Rectal smooth muscle tissue (tissue), 1 donor: ENCODE measurements around the gene HSPG2.
"Not testable (repeated sequence)": the region's sequence is repeated elsewhere in the genome, so short reads cannot be mapped to it uniquely, and the experiment has no call there.

Experiments
- H3K27ac ChIP-seq: one replicate; pipeline ENCODE4 v1.7.0; 2013; ENCODE audit warnings: low read depth, low read length, inconsistent platforms
- H3K27me3 ChIP-seq: one replicate; pipeline ENCODE4 v1.7.0; 2013; ENCODE audit warnings: low read length; ENCODE audit not compliant: control insufficient read depth, insufficient read depth
- H3K36me3 ChIP-seq: one replicate; pipeline ENCODE4 v1.7.0; 2013; ENCODE audit warnings: low read length; ENCODE audit not compliant: control insufficient read depth, insufficient read depth
- H3K4me1 ChIP-seq: one replicate; pipeline ENCODE4 v1.7.0; 2013; ENCODE audit warnings: low read length; ENCODE audit not compliant: control insufficient read depth, insufficient read depth
- H3K4me3 ChIP-seq: one replicate; pipeline ENCODE4 v1.7.0; 2013; ENCODE audit warnings: low read length
- H3K9ac ChIP-seq: one replicate; pipeline ENCODE4 v1.7.0; 2013; ENCODE audit warnings: low read length

HSPG2 gene

DNA sequence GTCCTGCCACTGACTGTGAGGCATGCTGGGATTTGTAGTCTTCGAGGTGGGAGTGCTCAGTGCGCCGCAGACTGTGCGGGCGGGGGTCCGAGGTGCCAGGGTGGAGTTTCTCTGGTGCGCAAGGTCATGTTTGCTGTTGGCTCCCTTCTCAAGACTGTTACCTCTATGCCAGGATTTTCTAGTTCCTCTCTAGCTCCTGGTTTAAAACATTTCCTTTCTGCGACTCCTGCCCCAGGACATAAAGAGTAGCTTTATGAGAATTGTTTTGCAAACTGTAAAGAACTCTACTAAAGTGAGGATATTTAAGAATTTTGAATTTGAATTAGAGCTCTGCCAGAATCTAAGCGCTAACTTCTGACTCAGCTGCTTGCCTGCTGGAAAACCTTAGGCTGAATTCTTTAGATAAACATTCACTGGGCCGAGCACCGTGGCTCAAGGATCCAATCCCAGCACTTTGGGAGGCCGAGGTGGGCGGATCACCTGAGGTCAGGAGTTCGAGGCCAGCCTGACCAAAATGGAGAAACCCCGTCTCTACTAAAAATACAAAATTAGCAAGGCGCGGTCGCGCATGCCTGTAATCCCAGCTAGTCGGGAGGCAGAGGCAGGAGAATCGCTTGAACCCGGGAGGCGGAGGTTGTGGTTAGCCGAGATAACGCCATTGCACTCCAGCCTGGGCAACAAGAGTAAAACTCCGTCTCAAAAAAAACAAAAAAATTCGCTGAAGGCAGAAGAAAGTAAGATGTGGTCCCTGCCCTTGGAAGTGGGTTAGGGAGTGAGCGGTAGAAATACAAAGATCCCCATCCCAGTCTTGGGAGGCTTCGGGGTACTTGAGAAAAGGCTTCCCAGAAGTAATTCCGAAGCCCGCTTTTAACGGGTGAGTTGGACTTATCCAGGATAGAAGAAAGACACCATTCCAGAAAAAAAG, 153.2 kb downstream of the HSPG2 start:
- peaks cover 6% of the 10 kb centered on the region for H3K4me1 ChIP-seq
- peak overlapping the region; percentile 100 for H3K27ac ChIP-seq
- H3K27me3 ChIP-seq = no peaks in the 10 kb centered on the region
- no peaks in the 10 kb centered on the region for H3K36me3 ChIP-seq
- peak overlapping the region; percentile 100 for H3K9ac ChIP-seq
- peak overlapping the region; percentile 100 for H3K4me3 ChIP-seq

DNA sequence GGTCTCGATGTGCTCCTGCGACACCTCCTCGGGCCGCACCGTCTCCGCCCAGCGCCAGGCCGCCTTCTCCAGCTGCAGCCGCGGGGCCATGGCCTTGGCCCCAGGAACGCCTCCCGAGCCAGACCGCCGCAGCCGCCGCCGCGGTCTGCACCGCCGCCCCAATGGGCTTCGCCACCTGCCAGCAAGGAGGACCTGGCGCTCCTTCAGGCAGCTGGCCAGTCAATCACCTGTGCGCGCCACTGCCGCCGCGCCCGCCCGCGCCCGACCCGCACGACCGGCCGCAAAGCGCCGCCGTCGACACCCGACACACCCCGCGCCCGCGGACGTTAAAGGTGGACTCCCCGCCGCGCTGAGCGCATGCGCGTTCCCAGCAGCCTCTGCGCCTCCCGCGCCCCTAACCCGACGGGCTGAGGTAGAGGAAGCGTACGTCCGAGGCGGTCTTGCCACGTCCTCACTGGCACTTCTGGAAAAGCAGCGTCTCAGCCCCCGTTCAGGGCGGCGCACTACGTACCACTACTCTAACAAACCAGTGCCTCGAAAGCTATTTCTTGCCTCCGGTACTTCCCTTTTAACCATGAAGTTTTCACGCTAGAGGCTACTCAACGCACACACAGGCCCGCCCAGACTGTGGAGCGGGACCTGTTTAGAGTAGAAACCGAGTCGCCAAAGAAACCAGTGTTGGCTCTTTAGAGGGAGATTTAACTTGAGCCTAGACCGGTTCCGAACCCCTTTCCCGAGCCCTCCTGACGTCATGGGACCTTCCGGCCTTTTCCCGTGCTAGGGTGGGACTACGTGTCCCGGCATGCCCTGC, 154.0 kb downstream of the HSPG2 start, which contains the start of gene USP48:
USP48 (minus strand) TSS at position 282 of the 811 bp plus-strand sequence; CDS start at position 90, 192 bp downstream.
- no peaks in the 10 kb centered on the region for H3K27me3 ChIP-seq
- no peaks in the 10 kb centered on the region for H3K36me3 ChIP-seq
- peaks cover 6% of the 10 kb centered on the region for H3K4me1 ChIP-seq
- peak within 1 kb of the TSS; percentile 100 for H3K4me3 ChIP-seq
- peak within 1 kb of the TSS; percentile 100 for H3K9ac ChIP-seq
- H3K27ac ChIP-seq = peak within 1 kb of the TSS; percentile 100

DNA sequence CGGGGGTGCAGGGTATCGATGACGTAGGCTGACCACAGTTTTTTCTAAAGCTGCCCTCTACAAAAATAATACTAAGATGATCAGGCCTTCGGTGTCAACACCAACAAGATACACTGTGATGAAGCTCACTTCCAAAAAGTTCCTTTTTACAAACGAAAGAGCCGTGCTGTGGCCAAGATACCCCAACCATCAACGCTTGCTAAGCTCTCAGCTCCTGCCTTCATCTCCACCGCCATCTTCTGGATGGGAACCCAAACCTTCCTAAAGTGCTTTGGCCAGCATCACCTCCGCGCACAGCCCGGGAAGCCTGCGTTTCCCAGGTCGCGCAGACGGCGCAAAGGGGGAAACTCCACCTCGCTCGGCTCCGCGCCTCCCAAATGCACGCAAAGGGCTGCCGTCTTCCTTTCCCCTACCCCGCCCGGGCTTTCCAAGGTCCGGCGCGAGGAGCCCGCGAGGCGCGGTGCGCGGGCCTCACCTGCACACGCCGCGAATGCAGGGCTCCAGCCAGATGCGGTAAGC, 154.7 kb downstream of the HSPG2 start:
- Histone ChIP-seq H3K9ac (peak overlapping the region; percentile 80), H3K4me1 (peaks cover 6% of the 10 kb centered on the region), H3K36me3 (no peaks in the 10 kb centered on the region), H3K4me3 (peak overlapping the region; percentile 100), H3K27ac (peak overlapping the region; percentile 100), H3K27me3 (no peaks in the 10 kb centered on the region)

DNA sequence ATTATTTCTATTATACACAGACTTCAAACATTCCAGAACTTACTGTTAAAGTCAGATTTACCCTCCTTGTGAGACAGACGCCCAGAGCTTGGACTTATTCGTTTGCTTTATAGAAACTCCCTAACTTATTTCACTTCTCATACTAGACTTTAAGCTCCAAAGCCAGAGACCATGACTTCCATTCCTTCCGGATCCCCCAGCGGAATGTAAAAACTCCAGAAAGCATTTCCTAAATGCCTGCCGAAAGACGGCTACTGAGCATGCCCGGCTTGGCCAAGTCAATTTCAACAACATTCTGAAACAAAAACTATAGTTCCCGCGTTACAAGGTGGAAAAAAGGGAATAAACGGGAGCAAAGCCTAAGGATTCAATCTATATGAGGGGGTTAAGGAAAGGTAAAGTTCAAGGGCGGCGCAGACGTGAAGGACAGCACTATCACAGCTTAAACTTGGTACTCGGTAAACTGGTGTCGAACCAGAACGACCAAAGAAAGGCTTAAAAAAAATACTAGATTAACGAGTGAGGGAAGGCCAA, 155.2 kb downstream of the HSPG2 start:
- H3K4me3 ChIP-seq = peak overlapping the region; percentile 100
- H3K27ac ChIP-seq = peak overlapping the region; percentile 100
- peaks cover 6% of the 10 kb centered on the region for H3K4me1 ChIP-seq
- peak overlapping the region; percentile 25 for H3K9ac ChIP-seq
- no peaks in the 10 kb centered on the region for H3K36me3 ChIP-seq
- H3K27me3 ChIP-seq = no peaks in the 10 kb centered on the region

DNA sequence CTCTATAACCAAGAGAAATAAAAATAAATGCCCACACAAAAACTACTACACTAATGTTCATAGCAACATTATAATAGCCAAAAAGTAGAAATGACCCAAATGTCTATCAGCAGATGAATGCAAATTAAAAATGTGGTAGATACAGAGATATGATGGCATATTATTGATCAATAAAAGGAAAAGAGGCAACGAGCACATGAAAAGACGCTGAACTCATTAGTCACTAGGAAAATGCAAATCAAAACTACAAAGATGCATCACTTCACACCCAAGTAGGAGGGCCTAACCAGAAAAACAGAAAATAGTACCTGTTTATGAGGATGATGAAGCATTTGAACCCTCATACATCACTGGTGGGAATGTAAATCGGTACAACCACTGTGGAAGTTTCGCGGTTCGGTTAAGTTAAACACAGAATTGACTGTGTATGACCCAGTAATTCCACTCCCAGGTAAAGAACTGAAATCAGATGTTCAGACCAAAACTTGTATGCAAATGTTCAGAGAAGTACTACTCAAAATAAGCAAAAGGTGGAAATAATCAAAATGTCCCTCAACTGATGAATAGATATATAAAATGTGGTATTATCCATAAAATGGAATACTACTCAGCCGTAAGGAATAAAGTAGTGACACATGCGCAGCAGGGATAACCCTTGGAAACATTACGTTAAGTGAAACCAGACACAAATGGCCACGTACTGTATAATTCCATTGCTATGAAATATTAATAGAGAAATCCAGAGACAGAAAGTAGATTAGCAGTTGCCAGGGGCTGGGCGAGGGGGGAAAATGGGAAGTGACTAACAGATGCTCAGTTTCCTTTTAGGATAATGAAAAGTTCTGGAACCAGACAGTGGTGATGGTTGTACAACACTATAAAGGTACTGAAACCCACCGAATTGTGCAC, 157.2 kb downstream of the HSPG2 start:
- no peak overlapping the region for H3K4me3 ChIP-seq
- H3K9ac ChIP-seq = no peak overlapping the region
- H3K27me3 ChIP-seq = no peaks in the 10 kb centered on the region
- H3K4me1 ChIP-seq = peaks cover 6% of the 10 kb centered on the region
- H3K27ac ChIP-seq = no peak overlapping the region
- H3K36me3 ChIP-seq = no peaks in the 10 kb centered on the region

DNA sequence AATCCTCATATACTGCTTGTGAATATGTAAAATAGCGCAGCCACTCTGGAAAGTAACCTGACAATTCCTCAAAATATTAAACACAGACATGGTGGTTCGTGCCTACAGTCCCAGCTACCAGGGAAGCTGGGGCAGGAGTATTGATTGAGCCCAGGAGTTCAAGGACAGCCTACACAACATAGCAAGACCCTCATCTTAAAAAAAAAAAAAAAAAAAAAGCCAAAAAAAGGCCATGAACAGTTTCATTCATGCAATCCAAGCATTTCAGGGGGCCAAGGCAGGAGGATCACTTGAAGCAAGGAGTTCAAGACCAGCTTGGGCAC, 158.7 kb downstream of the HSPG2 start:
- H3K9ac ChIP-seq = no peak overlapping the region
- H3K27me3 ChIP-seq = no peaks in the 10 kb centered on the region
- H3K36me3 ChIP-seq = no peaks in the 10 kb centered on the region
- H3K27ac ChIP-seq = no peak overlapping the region
- H3K4me1 ChIP-seq = peaks cover 6% of the 10 kb centered on the region
- no peak overlapping the region for H3K4me3 ChIP-seq

DNA sequence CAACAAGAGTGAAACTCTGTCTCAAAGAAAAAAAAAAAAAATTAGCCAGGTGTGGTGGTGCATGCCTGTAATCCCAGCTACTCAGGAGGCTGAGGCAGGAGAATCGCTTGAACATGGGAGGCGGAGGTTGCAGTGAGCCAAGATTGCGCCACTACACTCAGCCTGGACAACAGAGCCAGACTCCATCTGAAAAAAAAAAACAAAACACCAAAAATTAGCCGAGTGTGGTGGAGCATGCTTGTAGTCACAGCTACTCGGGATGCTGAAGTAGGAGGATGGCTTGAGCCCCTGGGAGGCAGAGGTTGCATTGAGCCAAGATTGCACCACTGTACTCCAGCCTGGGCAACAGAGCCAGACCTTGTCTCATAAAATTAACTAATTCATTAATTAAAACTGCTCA, 160.2 kb downstream of the HSPG2 start:
- not testable (repeated sequence) for H3K9ac ChIP-seq, H3K36me3 ChIP-seq, H3K27me3 ChIP-seq, H3K4me3 ChIP-seq, H3K27ac ChIP-seq, H3K4me1 ChIP-seq

DNA sequence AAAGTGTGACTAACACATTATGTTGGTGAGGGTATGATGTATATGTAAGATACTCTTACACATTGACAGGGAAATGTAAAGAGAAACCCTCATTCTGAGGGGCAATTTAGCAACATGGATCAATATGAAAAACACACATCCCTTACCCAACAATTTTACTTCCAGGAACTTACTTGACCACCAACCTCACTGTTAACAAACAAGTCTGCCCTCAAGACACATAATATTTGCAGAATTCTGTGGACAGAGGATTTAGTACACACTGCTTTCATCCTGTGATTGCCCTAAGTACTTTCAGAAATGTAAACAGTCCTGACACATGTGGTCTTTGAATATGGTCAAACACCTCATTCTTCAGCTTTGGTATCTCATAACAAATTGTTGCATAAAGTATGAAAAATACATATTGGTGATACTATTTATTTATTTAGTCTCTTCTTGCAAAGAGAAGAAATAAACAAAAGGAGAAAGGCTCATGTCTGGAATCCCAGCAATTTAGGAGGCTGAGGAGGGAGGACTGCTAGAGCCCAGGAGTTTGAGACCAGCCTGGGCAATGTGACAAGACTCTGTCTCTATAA, 161.0 kb downstream of the HSPG2 start:
- Histone ChIP-seq H3K27me3 (no peaks in the 10 kb centered on the region), H3K9ac (no peak overlapping the region), H3K27ac (no peak overlapping the region), H3K36me3 (no peaks in the 10 kb centered on the region), H3K4me1 (no peaks in the 10 kb centered on the region), H3K4me3 (no peak overlapping the region)

DNA sequence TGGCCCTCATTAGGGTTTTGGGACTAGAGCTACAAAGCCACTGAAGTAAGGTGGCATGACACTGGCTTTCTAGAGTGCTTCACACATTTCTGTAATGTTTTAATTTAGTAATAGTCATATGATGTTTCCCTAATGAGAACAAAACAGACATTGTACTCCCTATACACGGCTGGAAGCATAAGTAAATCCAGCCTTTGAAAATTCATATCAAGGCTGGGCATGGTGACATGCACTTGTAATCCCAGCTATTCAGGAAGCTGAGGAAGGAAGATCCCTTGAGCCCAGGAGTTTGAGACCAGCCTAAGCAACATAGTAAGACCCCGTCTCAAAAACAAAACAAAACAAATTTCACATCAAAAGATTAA, 161.6 kb downstream of the HSPG2 start:
- Histone ChIP-seq H3K9ac (no peak overlapping the region), H3K27ac (no peak overlapping the region)

DNA sequence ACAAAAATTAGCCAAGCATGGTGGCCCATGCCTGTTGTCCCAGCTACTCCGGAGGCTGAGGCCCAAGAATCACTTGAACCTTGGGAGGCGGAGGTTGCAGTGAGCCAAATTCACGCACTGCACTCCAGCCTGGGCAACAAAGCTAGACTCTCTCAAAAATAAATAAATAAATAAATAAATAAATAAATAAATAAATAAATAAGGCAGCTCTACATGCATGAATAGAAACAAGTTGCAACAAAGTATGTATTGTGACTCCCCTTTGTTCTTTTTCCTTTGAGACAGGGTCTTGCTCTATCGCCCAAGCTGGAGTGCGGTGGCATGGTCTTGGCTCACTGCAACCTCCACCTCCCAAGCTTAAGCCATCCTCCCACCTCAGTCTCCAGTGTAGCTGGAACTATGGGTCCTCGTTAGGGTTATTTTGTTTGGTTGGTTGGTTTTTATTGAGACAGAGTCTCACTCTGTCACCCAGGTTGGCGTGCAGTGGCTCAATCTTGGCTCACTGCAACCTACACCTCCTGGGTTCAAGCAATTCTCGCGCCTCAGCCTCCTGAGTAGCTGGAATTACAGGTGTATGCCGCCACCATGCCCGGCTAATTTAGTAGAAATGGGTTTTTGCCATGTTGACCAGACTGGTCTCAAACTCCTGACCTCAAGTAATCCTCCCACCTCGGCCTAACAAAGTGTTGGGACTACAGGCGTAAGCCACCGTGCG, 162.1 kb downstream of the HSPG2 start:
- no peak overlapping the region for H3K9ac ChIP-seq
- no peak overlapping the region for H3K27ac ChIP-seq
- H3K4me3 ChIP-seq = no peak overlapping the region
- no peaks in the 10 kb centered on the region for H3K36me3 ChIP-seq
- no peaks in the 10 kb centered on the region for H3K4me1 ChIP-seq
- no peaks in the 10 kb centered on the region for H3K27me3 ChIP-seq

More for the DNA sequence above, 161.6 kb downstream of the HSPG2 start:
- Histone ChIP-seq H3K27me3 (no peaks in the 10 kb centered on the region), H3K4me1 (no peaks in the 10 kb centered on the region), H3K4me3 (no peak overlapping the region), H3K36me3 (no peaks in the 10 kb centered on the region)

DNA sequence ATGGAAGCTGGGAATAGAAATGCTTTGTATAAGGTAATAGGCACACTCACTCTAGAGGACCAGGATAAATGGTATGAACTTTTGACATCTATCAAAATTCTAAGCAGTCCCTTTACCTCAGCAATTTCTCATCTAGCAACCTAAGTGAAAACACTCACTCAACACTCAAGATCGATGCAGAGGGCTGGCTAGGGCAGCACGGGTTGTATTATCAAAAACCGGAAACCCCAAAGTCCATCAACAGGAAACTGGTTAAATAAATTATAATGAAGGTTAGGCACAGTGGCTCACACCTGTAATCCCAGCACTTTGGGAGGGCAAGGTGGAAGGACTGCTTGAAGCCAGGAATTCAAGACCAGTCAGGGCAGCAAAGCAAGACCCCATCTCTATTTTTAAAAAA, 163.5 kb downstream of the HSPG2 start:
- Histone ChIP-seq H3K27me3 (no peaks in the 10 kb centered on the region), H3K4me1 (no peaks in the 10 kb centered on the region), H3K27ac (no peak overlapping the region), H3K36me3 (no peaks in the 10 kb centered on the region), H3K4me3 (no peak overlapping the region), H3K9ac (no peak overlapping the region)
